ENCODE data around the gene GTPBP4. TPM values are rescaled to one million over a fixed set of nuclear protein-coding genes. Genes with fewer than 3 reads are reported as not detected.

GTPBP4 gene
- total and polyA plus RNA-seq, 2 of the 8 experiments (the other 6 are each of a cell fraction or from before 2014, with no cell fraction given), result 16.9 to 98.1 TPM

- H3K27me3 ChIP-seq (replicated peaks in 1 of 4; ENCODE audit: control insufficient read depth in 3 of 4, extremely low read depth in 1 of 4, insufficient read depth in 3 of 4, low read length in 3 of 4), result no peaks in the 10 kb centered on the region
- no peak overlapping the region for H2AK5ac ChIP-seq (ENCODE audit: low read depth, low read length)
- H4K8ac ChIP-seq (ENCODE audit: extremely low read depth, insufficient read depth, low read length), result no peak overlapping the region; the same call in none of the 2 replicates
- DNase-seq (ENCODE audit: low read depth in 1 of 2, low spot score in 2 of 2) (no peak), FAIRE-seq (no peak)
- no peak overlapping the region for H2BK12ac ChIP-seq (ENCODE audit: low read depth, low read length)
- H3K4me2 ChIP-seq (ENCODE audit: insufficient read depth in 1 of 2, low read depth in 2 of 2, low read length in 2 of 2), result no peak overlapping the region
- no peak overlapping the region for H2AFZ ChIP-seq (ENCODE audit: low read length)
- no peak overlapping the region for H2BK120ac ChIP-seq (replicated peaks; ENCODE audit: low read depth, low read length)
- ChIA-PET CTCF (ENCODE audit: partially characterized antibody) (no interaction called here), POLR2A (ENCODE audit: partially characterized antibody) (interaction anchor here (1.1 to 1.5 kb wide), 5 partner anchors 8 to 45 kb away, joined by 3 to 5 read pairs (median 4); partner anchors contain the start of gene IDI1)
- H3K9me3 ChIP-seq (ENCODE audit: insufficient read depth in 2 of 2, low read depth in 1 of 2, low read length in 1 of 2), result no peaks in the 10 kb centered on the region
- no peak overlapping the region for H3K18ac ChIP-seq (ENCODE audit: extremely low read depth, low read length)
- H3K4me3 ChIP-seq (ENCODE audit: extremely low read depth in 1 of 4, insufficient read depth in 2 of 4, low read depth in 3 of 4, low read length in 4 of 4), result no peak overlapping the region
- TF ChIP-seq CHD1 (IDR thresholded peaks at IDR 0.05; ENCODE audit: low read depth, low read length) (no peak), PHF8 (conservative IDR thresholded peaks at IDR 0.05; ENCODE audit: low read depth, low read length) (no peak), KDM4A (IDR thresholded peaks at IDR 0.05; ENCODE audit: low read depth, low read length, severe bottlenecking) (no peak), MAFK (IDR thresholded peaks at IDR 0.05; ENCODE audit: low read depth, low read length) (no peak)
- 72% methylated on average over 6 of the region's 6 CpGs; no CpG with 5 or more reads in 1 of the 2 experiments for WGBS, 2 experiments (ENCODE audit: extremely low coverage in 1 of 2, insufficient coverage in 1 of 2, insufficient read length in 1 of 2, insufficient replicate concordance in 2 of 2, low coverage in 1 of 2, low lambda C conversion rate in 2 of 2, missing lambda C conversion rate in 1 of 2)
- no peak overlapping the region for H3K14ac ChIP-seq (ENCODE audit: insufficient read length)
- no peak overlapping the region for H3K23ac ChIP-seq (ENCODE audit: insufficient read length)
- no peak overlapping the region for H2BK5ac ChIP-seq (ENCODE audit: low read depth, low read length)
- no peak overlapping the region for H3K27ac ChIP-seq (ENCODE audit: low read depth, low read length)
- no peaks in the 10 kb centered on the region for H3K79me2 ChIP-seq (ENCODE audit: control insufficient read depth in 1 of 2, insufficient read depth in 2 of 2, low read length in 2 of 2)
- no peak overlapping the region for H2BK20ac ChIP-seq (ENCODE audit: low read length)
- H3K9ac ChIP-seq (replicated peaks in 1 of 4; ENCODE audit: extremely low read depth in 1 of 4, low read depth in 3 of 4, low read length in 3 of 4), result no peak overlapping the region
- H4K20me1 ChIP-seq (replicated peaks in 1 of 2; ENCODE audit: control insufficient read depth in 1 of 2, insufficient read depth in 2 of 2, low read length in 2 of 2), result peaks cover 2 to 6% of the 10 kb centered on the region in 2 experiments
- no peaks in the 10 kb centered on the region for H3K23me2 ChIP-seq (ENCODE audit: low read depth, low read length)
- no peak overlapping the region for H4K5ac ChIP-seq (ENCODE audit: insufficient read length, low read depth, low read length)
- H3K4me1 ChIP-seq (replicated peaks in 1 of 4; ENCODE audit: control insufficient read depth in 3 of 4, insufficient read depth in 4 of 4, low read length in 3 of 4), result no peaks in the 10 kb centered on the region; a peak in 1 of 7 replicates
- H3K4ac ChIP-seq (replicated peaks; ENCODE audit: insufficient read length, low read depth, low read length), result no peak overlapping the region
- no peak overlapping the region for H3K56ac ChIP-seq (replicated peaks; ENCODE audit: insufficient read length, low read depth, low read length)
- H3K36me3 ChIP-seq (ENCODE audit: control insufficient read depth in 2 of 4, insufficient read depth in 4 of 4, low read length in 3 of 4), result peaks cover 0 to 9% (median 4%) of the 10 kb centered on the region in 4 experiments; a peak in 4 of 8 replicates
- no peaks in the 10 kb centered on the region; the same call in 1 of the 2 replicates for H3K79me1 ChIP-seq (ENCODE audit: low read depth, low read length)
- no peak overlapping the region for H2BK15ac ChIP-seq (ENCODE audit: low read length)
- no peak overlapping the region for H4K91ac ChIP-seq (replicated peaks; ENCODE audit: insufficient read length, low read length)
Measured at GRCh38 chr10:1035201-1035600, 47.0 kb downstream of the GTPBP4 start.

All from H1 (cell line).